ENCODE results near the gene WWOX.
"Not testable (repeated sequence)": the region's sequence is repeated elsewhere in the genome, so short reads cannot be mapped to it uniquely, and the experiment has no call there.

The WWOX gene

DNA sequence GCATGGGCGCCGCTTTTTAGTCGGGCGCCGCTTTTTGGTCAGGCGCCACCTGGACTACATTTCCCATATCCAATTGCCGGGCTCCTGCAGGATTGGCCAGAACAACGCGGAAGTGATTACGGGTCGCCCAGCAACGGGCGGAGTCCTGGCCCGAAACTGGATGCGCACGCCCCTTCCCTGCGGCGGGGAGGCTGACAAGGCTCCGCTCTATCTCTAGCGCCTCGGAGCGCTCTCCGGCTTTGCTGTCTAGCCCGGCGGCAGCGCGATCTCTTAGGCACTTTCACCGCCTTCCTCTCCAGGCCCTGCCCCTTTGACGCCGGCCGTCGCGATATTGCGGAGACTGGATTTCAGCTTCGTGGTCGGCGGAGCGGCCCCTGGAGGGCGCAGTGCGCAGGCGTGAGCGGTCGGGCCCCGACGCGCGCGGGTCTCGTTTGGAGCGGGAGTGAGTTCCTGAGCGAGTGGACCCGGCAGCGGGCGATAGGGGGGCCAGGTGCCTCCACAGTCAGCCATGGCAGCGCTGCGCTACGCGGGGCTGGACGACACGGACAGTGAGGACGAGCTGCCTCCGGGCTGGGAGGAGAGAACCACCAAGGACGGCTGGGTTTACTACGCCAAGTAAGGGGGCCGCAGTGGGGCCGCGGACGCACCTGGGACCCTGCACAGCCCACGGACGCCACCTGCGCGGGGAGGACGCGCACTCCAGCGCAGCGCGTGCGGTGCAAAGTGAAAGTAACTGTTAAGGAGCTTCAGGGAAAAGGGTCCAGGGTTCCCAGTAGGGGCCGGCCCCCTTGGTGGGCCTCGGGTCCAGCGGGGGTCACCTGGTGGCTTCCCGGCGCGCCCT, at the start of gene WWOX:
TSS of gene WWOX (plus strand) at position 384 of the 841 bp plus-strand sequence.
- in situ Hi-C loops (cut with HindIII; ENCODE audit: low sequenced_read_pairs): loop anchor here (25.0 kb wide), 1 partner anchor 163 kb away; no protein-coding TSS in a partner anchor

DNA sequence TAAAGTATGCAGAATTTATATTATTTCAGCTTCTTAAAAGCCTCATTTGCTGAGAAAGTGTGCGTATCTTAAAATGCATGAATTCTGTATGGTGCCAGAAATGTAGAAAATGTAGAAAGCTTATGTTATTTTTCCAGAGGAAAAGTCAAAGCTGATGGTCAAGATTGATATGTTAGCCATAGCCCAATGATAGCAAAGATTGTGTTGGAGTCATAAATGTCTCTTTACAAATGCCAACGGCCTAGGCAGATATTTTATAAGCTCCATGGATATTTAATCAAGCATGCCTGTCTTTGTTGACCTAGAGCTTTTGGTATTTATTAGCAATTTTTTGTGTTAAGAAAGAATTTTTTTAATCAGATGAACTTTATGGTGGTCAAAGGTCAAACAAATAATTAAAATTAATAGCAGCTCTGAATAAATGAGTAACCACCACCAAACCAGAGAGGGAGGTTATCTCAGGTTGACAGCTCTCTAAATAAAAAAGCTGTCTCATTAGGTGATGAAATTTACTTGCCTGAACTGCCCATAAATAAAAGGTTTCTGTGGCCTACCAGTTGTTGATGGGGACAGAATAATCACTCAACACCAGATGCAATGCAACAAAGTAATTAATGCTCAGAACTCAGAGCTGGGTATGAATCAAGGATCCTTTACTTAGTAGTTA, 48.6 kb upstream of the WWOX start:
- in situ Hi-C loops (cut with HindIII; ENCODE audit: low sequenced_read_pairs): no loop called here

DNA sequence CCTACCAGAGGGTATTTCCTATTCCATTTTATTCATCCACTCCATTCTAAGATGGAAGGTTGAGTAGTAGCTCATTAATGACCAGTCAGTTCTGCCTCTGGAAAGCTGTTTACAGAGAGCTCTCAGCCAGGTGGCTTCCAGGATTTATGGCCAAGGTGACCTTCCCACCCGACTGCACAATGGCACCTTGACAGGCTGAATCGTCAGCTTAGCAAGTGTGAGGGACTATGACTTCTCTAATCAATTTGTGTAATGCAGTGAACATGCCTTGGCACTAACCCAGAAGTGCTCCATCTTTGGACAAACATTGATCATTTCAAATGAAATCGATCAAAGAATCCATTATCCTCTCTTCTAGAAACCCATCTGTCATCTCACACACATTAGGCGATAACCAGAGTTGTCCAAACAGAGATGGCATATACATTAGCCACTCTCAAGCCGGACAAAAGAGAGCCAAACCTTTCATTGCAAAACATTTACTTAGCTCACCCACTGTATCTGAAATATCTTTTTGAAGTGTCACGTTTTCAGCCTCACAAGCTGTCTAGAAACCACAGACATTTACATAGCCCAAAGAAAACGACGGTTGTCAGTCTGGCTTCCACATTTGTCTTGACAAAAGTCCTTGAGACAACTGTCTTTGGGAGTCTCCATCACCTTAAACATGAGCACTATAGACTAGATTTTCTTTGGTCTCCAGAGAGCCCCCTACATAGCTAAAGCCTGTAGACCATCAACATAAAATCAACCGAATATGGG, 41.5 kb upstream of the WWOX start:
- in situ Hi-C loops (cut with HindIII; ENCODE audit: low sequenced_read_pairs): no loop called here

DNA sequence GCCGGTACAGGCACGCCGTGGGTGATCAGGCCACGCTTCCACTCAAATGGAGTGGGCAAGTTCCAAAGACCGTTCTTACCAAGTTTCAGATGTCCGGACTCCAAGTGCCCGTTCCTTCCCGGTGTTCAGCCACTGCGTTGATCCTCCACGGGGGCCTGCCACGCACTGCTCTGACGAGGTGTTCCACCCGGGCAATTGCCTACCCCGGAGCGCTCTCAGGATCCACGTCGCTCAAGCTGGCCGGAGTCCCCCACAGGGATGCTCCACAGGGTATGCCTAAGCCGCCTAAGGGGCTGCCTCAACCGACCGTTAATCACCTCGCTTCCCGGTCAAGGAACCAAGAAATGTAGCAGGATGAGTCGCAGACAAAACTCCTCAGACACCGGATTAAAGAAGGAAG, 39.6 kb upstream of the WWOX start:
- in situ Hi-C loops (cut with HindIII; ENCODE audit: low sequenced_read_pairs): not testable (repeated sequence)

DNA sequence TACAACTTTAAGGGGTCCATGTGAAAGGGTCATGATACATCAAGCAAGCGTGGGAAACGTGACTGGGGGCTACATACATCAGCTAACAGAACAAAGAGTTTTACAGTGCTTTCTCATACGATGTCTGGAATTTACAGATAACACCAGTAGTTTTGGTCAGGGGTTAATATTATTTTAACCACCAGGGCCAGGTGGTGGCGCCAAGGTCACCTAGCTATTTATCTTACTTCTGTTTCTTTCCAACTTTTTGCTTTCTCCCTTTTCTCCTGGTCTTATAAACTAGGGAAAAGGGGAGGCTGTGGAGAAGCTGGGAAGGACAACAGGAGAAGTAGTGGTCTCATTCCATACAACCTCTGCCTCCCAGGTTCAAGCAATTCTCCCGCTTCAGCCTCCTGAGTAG, 39.2 kb upstream of the WWOX start:
- in situ Hi-C loops (cut with HindIII; ENCODE audit: low sequenced_read_pairs): no loop called here

DNA sequence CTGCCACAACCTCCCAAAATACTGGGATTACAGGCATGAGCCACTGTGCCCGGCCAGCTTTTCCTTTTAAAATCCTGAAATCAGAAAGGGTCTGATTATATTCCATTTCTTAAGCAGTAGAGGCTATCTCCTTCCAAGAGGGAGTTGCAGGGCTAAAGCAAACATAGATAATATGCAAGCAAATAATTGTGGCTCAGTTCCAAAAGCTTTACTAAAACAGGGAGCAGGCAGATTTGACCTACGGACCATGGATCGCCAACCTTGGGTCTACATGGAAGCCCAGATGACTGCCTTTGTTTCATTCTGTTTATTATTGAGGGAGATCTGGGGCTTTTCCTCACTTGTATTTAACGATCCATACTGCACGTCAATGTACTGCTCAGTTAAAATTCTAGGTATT, 38.6 kb upstream of the WWOX start:
- in situ Hi-C loops (cut with HindIII; ENCODE audit: low sequenced_read_pairs): no loop called here

DNA sequence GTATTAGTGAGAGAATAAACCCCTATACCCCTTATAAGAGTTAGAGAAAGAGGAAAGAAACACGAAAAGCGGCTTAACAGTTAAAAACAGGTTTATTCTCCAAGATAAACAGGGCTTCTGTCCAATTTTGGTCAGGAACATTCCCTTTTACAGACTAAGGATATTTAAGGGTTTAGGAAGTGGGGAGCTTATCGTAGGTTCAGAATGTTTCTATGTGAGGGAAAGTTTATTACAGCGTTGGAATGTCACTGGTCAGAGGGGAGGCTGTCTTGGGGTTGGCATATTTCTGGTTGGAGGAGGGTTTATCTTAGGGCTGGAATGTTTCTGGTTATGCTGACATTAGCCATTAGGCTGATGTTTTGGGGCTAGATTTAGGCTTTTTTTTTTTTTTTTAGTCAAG, 34.1 kb upstream of the WWOX start:
- in situ Hi-C loops (cut with HindIII; ENCODE audit: low sequenced_read_pairs): no loop called here

DNA sequence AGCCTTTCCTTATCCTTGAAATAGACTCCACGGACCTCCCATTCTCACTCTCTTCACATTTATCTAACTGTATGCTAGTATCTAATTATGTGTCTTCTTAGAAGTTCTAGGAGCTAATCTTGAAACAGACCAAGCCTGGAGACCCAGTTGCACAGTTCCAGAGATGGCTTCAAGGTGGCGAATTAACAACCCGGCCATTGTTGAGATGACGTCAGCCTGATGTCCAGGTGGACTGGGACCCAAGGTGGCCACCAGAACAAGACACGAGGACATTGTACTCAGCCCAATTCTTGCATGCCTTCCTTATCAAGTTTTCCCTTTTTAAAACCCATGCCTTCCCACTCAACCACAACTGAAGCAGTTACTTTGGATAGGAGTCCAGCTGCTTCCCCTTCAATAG, 29.5 kb upstream of the WWOX start:
- in situ Hi-C loops (cut with HindIII; ENCODE audit: low sequenced_read_pairs): no loop called here

DNA sequence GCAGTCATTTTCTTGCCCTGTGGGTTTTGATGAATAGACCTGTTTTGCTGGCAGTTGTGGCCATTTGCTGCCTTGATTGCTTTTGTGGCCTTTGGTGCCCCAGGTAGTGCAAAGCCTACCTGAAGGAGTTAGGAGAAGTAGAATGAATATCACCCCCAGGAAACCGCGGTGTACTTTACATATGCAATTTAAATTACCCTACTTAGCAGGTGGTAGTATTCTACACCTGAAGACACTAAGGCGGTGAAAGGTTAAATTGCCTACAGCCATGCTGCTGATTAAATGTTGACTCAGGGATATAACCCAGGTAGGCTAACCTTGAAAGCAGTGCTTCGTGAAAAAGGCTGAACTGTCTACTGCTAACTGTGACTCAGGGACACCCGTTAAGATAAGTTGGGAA, 27.2 kb upstream of the WWOX start:
- in situ Hi-C loops (cut with HindIII; ENCODE audit: low sequenced_read_pairs): no loop called here

DNA sequence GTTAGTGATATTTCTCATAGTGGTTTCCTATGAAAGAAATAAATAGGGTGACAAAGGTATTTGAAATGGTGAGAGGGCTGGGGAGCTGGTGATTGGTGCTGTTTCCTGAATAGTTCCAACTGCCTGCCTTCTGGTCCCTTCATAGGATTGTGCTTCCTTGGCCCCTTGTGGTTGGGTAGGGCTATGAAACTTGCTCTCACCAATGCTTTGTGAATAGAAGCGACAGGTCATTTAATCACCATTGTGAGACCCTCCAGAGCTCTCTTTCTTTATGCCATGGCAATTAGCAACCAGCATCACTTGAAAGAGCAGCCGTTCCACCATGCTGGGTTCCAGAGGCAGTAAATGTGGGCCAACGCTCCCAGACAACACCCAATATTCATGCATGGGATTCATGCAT, 23.7 kb upstream of the WWOX start:
- in situ Hi-C loops (cut with HindIII; ENCODE audit: low sequenced_read_pairs): no loop called here

DNA sequence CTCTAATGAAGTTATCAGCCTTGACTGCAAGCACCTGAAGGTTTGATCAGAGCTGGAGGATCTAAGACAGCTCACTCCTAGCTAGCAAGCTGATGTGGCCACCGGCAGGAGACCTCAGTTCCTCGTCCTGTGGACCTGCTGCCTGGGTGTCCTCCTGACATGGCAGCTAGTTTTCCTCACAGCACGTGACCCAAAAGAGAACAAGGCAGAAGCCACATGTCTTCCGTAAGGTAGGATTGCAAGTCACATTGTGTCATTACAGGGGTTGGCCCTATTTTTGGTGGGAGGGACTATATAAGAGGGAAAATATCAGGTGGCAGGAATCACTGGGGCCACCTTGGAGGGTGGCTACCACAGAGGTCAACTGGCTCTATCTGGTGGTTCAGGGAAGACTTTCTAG, 18.1 kb upstream of the WWOX start:
- in situ Hi-C loops (cut with HindIII; ENCODE audit: low sequenced_read_pairs): no loop called here

DNA sequence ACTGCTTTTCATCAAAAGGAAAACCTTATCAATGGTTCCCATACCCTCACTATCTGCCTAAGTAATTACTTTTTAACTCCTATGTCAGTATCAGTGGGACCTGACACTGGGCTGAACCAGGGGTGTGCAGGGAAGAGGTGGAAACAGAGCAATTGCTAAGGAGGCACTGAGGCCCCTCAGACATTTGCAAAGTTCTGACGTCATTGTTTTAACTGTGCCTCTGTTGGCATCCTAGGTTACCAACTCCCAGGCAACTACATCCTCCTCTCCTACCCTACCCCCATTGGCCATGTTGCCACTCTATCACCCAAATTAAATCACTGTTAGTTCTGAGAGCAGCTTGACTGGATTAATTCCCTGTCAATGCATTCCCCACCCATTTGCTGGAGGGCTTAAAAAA, 8.0 kb upstream of the WWOX start:
- in situ Hi-C loops (cut with HindIII; ENCODE audit: low sequenced_read_pairs): no loop called here

DNA sequence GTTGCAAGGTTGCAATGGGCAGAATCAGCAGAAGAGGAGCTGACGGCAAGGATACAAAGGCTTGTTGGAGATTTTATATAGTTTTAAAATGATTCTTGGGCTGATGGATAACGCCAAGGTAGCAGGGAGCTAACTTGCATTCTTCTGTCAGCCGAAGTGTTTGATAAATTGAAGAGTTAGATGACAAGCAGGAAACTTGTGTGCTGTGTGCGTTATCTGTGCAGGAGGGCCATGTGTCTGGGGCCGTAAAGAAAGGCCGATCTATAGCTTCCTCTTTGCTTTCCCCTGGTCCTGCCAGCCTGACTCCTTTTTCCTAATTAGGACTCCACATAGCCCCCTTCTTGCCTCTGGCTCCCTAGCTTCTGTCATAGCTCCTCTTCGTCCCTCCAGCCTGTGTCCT, 6.7 kb upstream of the WWOX start:
- in situ Hi-C loops (cut with HindIII; ENCODE audit: low sequenced_read_pairs): no loop called here

DNA sequence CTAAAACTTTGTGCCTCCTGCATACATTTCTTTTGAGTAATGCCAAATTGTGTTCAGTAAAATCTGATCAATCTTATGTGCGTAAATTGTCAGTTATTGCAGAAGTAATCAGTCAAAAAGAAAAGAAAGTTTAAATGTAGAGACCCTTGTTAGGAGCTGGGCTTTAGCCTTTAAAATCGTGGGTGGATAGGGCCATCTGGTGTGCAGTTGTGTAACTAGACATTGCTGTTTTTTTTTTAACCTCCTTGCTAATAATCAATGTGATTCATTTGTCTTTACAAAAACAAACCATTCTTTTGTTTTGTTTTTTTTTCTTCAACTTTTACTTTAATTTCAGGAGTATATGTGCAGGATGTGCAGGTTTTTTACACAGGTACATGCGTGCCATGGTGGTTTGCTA, 5.3 kb upstream of the WWOX start:
- in situ Hi-C loops (cut with HindIII; ENCODE audit: low sequenced_read_pairs): no loop called here

DNA sequence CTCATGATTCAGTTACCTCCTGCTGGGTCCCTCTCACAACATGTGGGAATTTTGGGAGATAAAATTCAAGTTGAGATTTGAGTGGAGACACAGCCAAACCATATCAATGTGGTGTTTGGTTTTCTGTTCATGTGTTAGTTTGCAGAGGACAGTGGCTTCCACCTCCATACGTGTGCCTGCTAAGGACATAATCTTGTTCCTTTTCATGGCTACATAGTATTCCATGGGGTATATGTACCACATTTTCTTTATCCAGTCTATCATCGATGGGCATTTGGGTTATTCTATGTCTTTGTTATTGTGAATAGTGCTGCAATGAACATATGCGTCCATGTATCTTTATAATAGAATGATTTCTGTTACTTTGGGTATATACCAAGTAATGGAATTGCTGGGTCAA, 4.5 kb upstream of the WWOX start:
- in situ Hi-C loops (cut with HindIII; ENCODE audit: low sequenced_read_pairs): no loop called here

DNA sequence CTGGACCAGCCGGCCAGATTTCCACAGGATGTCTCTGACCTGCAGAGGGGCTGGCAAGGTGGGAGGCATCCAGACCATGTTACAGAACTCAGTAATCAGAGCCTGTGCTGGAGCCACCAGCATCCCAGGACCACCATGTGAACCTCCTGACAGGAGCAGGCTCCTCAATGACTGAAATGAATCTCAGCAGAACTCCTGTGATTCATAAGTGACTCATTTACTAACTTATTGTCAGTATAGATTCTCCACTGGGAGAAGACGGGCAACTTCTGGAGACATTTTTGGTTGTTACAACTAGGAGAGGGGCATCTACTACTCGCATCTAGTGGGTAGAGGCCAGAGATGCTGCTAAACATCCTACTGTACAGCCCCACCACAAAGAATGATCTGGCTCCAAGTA, 3.1 kb upstream of the WWOX start:
- in situ Hi-C loops (cut with HindIII; ENCODE audit: low sequenced_read_pairs): no loop called here

DNA sequence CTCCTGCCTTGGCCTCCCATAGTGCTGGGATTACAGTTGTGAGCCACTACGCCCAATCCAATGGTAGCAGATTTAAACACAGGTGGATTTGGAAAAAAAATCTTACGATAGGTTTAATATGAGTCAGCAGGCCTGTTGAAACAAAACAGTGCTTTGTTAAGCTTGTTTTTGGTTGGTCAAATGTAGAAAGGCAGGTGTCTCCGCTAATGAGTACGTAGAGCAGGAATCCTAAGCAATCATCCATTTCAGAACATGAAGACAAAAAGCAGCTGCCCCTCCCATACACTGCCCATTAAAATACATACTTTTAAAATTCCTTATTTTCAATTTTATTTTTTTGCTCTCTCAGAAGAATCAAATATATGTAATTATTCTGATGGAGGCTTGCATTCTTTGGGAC, 1.9 kb upstream of the WWOX start:
- in situ Hi-C loops (cut with HindIII; ENCODE audit: low sequenced_read_pairs): no loop called here

DNA sequence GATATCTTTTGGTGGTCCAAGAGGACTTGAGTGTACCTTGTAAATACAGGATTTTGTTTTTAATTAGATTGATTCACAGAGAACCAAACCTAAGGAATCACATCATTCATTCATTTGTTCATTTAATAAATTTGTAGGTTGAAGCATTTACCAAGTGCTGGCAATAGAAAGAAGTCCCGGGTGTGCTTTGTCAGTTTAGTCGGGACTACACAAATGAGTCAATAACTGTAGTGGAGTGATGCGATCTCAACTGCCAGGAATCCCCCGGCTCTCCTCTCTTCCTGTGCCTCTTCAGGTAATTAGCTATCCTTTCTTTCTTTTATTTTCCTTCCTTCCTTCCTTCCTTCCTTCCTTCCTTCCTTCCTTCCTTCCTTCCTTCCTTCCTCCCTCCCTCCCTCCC, 1.4 kb upstream of the WWOX start:
- in situ Hi-C loops (cut with HindIII; ENCODE audit: low sequenced_read_pairs): no loop called here

DNA sequence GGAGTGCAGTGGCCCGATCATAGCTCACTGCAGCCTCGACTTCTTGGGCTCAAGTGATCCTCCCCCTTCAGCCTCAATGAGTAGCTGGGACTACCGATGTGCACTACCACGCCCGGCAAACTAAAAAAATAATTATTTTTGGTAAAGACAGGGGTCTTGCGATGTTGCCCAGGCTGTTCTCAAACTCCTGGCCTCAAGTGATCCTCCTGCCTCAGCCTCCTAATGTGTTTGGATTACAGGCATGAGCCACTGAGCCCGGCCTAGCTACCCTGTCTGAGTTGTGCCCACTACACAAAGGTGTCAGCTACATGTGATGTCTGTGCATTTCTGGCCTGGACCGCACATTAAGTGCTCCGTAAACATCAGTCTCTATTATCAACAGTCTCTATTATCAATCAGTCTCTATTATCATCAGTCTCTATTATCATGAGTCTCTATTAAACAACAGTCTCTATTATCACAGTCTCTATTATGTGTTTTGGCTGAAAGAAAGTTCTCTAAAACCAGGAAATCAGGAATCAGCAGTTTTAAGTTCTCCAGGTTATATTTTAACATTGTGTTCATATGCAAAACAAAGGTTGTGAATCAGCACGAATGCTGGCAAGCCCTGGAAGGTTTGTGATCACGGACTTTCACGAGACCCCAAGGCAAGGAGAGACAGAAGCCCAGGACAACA, 721 bp upstream of the WWOX start:
- in situ Hi-C loops (cut with HindIII; ENCODE audit: low sequenced_read_pairs): no loop called here

DNA sequence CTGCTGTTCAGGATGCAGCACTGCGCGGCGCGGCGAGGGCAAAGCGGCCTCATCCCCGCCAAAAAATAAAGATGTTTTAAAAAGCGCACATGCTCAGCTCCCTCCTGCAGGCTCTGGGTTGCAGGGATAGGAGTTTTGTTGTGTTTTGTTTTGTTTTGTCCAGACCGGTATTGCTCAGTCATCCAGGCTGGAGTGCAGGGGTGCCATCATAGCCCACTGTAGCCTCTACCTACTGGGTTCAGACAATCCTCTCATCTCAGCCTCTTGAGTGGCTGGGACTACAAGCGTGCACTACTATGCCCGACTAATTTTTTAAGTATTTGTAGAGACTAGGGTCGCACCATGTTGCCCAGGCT, 636 bp downstream of the WWOX start:
- in situ Hi-C loops (cut with HindIII; ENCODE audit: low sequenced_read_pairs): loop anchor here (25.0 kb wide), 1 partner anchor 162 kb away; no protein-coding TSS in a partner anchor

DNA sequence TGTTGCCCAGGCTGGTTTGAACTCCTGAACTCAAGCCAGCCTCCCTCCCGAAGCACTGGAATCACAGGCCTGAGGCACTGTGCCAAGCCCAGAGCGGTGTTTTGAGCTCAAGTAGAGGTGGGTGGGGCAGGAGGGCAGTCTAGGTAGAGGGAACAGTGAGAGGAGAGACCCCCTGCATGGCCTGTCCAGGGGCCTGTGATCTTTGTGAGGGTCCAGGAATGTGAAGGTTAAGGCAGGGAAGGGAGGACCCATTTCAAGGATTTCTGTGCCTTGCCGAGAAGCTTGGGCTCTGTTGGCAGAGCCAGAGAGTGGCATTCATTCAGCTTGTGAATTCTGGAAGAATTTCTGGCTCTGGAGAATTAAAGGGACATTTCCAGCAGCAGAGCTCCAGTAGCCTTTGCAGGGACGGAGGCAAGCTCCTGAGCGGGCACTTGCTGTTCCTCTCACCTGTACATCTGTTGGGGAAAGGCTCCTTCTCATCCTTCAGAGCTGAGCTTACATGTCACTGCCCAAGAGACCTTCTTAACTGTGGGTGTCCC, 2.7 kb downstream of the WWOX start:
- in situ Hi-C loops (cut with HindIII; ENCODE audit: low sequenced_read_pairs): loop anchor here (25.0 kb wide), 1 partner anchor 160 kb away; no protein-coding TSS in a partner anchor
